Tibial nerve (tissue), 3 donors: ENCODE results near the gene COL27A1.

Experiments used
- POLR2A ChIP-seq, 2 donors: fragments of 450-650 bp; IDR thresholded peaks; one replicate each; pipeline ENCODE4 v1.6.1; 2017; ENCODE audit warnings: antibody characterized with exemption in 2 of 2, mild to moderate bottlenecking in 2 of 2, moderate library complexity in 2 of 2
- TF ChIP-seq, protein P1 (sequence below), 5 experiments: fragments of 200-600 bp in 3 of 5; fragments of 450-650 bp in 2 of 5; sonication (generic) in 3 of 5; IDR thresholded peaks; one replicate each; pipeline ENCODE4 v1.5.1; 2016 to 2019; ENCODE audit warnings: antibody characterized with exemption in 5 of 5, mild to moderate bottlenecking in 3 of 5, moderate library complexity in 2 of 5

DNA sequence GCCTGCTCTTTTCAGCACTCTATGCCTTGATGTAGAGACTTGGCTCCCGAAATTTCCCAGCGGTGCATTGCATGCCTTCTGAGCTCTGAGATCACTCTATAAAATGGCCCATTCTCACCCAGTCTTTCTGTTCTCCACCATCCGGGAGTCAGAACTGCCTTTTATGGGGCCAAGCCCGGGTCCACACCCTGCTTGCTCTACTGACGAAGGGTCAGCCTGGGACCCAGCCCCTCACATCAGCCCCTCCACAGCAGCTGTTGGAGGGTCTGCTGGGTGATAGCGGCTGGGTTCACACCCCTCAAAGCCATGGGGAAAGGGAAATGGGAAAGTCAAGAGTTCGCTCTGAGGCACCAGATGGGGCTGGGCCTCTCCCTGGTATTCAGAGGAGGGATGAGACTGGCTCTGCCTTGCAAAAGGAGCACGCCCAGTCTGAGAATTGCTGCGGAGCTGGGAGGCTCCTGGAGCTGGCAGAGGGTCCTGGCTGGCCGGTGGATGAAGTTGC is 101.5 kb downstream of the COL27A1 start:
- TF ChIP-seq POLR2A (IDR thresholded peaks at IDR 0.05) = no peak
- TF ChIP-seq, protein P1, sequence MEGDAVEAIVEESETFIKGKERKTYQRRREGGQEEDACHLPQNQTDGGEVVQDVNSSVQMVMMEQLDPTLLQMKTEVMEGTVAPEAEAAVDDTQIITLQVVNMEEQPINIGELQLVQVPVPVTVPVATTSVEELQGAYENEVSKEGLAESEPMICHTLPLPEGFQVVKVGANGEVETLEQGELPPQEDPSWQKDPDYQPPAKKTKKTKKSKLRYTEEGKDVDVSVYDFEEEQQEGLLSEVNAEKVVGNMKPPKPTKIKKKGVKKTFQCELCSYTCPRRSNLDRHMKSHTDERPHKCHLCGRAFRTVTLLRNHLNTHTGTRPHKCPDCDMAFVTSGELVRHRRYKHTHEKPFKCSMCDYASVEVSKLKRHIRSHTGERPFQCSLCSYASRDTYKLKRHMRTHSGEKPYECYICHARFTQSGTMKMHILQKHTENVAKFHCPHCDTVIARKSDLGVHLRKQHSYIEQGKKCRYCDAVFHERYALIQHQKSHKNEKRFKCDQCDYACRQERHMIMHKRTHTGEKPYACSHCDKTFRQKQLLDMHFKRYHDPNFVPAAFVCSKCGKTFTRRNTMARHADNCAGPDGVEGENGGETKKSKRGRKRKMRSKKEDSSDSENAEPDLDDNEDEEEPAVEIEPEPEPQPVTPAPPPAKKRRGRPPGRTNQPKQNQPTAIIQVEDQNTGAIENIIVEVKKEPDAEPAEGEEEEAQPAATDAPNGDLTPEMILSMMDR (IDR thresholded peaks at IDR 0.05) = no peak
